Stimulated activated CD4-positive, alpha-beta T cell treated with anti-CD3 and anti-CD28 coated beads, Interleukin-4, amount 100 ng/mL, for 48 hours (primary cell): ENCODE data around the gene USP35.
"Not testable (repeated sequence)": the region's sequence is repeated elsewhere in the genome, so short reads cannot be mapped to it uniquely, and the experiment has no call there.

Experiments used
- DNase-seq, 2 donors: peaks; one replicate each; pipeline ENCODE4 v3.0.0-alpha.2; 2020; ENCODE audit warnings: low read depth in 2 of 2

The USP35 gene

DNA sequence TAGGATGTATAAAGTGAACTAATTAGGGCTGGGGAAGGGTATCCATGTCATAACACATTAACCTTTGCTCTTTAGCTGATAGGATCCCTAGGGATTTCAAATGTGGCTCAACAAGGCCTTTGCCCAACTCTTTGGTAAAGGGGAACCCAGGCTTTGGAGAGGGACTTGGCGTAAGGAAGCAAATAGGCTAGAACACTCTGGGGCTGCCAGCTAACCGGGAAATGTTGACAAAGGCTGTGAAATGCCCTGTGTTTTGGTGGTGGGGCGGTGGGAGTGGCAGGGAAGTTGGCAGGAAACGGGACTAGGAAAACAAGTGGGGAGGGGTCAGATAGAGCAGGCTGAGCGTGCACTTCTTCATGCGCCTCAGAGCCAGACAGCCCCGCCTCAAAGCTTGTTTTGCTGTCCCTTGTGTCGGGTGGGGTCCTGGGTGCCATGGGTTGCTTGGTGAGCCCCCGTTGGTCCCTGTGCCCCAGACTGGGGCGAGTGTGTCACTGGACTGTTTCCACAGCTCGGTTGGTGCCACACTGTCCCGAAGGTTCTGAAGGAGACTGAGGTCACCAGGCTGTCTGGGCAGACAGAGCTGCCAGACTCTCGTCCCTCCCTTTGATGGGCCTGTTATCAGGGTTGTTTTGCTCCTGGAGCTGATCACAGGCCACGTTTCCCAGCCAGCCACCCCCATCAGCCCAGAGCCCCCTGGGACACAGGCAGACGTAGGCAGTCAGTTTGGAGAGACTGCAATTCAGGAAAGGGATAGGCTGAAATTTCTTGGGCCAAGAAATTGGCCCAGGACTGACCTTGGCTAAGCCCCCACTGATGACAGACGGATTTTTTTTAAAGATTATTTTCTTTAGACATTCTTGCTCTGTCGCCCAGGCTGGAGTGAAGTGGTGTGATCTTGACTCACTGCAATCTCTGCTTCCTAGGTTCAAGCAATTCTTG lies 19.9 kb upstream of the USP35 start:
- DNase-seq, result no peak

- DNase-seq, result no peak
These were observed 18.3 kb upstream of the USP35 start for GRCh38 chr11:78170413-78170812.

GRCh38 chr11:78170874-78171549 lies 17.7 kb upstream of the USP35 start:
- no peak for DNase-seq

DNA sequence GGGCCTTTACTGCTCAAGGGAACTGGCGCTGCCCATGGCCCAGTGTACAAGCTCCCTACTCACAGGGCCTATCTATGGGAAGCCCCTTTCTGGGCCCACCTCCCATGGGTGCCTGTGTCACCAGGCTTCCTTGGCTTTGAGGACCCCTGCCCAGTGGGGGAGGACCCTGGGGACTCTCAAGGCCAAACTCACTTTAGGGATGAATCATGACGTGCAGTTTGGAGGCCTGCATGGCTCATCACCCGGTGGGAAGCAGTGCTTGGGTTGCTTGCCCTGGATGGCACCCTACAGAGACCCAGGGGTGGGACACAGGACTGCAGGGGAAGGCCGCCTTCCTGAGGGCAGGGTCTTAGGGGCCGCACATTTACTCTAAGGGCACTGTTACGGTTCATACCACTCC lies 16.8 kb upstream of the USP35 start:
- no peak for DNase-seq

DNA sequence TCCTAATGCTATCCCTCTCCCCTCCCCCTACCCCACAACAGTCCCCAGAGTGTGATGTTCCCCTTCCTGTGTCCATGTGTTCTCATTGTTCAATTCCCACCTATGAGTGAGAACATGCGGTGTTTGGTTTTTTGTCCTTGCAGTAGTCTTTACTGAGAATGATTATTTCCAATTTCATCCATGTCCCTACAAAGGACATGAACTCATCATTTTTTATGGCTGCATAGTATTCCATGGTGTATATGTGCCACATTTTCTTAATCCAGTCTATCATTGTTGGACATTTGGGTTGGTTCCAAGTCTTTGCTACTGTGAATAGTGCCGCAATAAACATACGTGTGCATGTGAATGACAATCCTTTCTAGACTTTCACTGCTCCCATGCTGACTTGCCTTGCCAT lies 12.9 kb upstream of the USP35 start:
- not testable (repeated sequence) for DNase-seq

DNA sequence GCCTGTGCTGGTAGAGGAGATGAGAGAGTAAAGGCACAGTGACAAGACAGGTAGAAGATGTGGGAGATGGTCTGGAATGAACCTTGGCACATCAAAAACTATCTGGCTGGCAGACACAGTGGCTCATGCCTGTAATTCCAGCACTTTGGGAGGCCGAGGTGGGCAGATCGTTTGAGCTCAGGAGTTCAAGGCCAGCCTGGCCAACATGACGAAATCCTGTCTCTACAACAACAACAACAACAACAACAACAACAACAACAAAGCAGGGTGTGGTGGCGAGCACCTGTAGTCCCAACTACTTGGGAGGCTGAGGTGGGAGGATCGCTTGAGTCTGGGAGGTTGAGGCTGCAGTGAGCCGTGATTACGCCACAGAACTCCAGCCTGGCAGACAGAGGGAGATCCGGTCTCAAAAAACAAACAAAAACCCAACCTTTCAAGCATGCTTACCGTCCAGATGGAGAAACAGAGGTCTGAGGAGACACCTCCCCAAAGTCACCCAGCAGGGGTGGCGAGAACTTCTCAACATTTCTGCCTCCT lies 12.0 kb upstream of the USP35 start:
- no peak for DNase-seq

- DNase-seq, result no peak
These were observed 11.5 kb upstream of the USP35 start for GRCh38 chr11:78177216-78177615.

GRCh38 chr11:78179459-78180071 lies 9.2 kb upstream of the USP35 start:
- no peak for DNase-seq

- no peak for DNase-seq
These were observed 8.0 kb upstream of the USP35 start for GRCh38 chr11:78180751-78181150.

DNA sequence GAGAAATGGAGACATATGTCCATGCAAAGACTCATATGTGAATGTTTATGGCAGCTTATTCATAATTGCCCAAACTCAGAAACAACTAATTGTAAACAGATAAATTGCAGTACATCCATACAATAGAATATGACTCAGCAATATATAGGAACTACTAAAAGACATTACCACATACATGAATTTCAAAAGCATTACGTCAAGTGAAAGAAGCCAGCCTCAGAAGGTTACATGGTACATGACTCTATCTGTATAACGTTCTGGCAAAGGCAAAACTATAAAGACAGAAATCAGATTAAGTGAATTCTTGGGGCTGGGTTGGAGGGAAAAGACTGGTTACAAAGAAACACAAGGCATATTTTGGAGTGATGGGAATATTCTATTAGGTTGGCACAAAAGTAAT lies 7.5 kb upstream of the USP35 start:
- DNase-seq, result no peak

GRCh38 chr11:78187366-78188285 lies 1.1 kb upstream of the USP35 start:
- DNase-seq, result peak; percentile 59 to 68

DNA sequence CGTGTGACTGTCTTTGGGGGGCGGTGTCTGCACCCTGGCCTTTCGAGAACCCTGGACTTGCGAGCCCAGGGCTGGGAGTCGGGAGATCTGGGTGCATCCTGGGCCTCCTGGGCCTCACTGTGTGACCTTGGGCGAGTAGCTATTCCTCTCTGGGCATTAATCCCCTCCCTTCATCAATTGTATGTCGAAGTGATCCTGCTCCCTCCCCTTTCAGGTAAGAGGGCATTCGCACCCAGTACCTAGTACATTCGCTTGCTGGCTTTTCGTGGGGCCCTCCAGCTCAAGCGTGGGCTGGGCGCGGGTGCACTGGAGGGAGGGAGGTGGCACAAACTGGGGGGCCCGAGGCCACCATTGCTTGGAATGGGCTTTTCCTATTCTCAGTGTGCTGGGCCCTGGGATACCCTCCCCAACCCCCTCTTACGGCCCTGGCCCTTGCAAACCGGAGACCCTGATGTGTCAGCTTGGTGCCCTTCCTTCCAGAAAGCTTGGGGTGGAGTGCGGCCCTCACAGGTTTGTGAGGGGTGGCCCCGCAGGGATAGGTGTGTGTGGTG lies 530 bp downstream of the USP35 start:
- no peak for DNase-seq

- no peak for DNase-seq
These were observed 1.1 kb downstream of the USP35 start for GRCh38 chr11:78189851-78190250.

DNA sequence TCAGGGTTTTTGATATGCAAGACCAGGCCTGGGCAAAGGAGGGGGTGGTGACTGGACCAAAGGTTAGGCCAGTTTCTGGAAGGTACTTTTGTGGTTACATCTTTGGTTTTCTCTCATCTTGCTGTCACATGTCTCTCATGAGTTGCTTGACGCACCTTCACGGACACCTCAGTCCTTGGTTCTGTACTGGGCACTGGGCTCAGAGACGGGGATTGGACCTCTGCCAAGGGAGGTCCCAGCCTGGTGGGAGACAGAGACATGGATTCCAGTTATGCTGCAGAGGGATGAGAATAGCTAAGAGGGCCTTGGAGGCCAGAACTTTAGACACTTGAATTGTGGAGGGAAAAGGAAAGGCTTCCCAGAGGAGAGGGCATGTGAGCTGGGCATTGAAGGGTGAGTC lies 1.7 kb downstream of the USP35 start:
- DNase-seq, result no peak

GRCh38 chr11:78190871-78191538 lies 2.3 kb downstream of the USP35 start:
- no peak for DNase-seq

DNA sequence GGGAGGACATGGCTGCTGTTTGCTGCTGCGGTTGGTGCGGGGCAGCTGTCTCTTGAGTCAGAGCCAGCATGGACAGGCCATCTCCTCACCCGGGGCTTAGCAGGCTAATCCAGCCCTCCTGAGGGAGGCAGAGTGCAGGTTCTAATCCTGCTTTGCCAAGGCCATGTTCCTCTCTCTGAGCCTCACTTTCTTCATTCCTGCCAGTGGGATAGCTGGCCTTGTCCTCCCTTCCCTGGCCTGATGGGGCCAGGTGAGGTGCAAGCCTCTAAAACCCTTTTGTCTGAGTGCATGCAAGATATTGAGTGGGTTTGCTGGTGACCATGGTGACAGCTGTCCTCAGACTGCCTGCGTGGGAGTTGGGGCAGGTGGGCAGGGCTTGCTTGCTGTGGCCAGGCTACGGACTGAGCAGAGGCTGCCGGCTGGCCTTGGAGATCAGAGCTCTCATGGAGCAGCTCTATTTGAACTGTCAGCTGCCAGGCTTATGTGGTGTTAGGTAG lies 3.6 kb downstream of the USP35 start:
- DNase-seq, result no peak

DNA sequence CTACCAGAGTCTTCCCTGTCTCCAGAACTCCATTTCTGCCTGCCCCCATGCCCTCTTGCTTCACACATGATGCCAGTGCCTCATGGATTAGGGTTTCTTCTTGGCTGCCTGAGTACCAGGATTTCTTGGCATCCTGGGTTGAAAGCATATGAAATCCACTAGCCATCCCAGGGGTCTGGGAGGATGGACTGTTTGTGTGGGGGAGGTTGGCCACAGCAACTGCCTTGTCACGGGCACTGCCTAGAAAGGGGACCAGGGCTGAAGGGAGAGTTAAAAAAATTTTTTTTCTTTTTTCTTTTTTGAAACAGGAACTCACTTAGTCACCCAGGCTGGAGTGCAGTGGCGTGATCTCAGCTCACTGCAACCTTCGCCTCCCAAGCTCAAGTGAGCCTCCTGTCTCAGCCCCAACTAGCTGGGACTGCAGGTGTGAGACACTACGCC lies 4.2 kb downstream of the USP35 start:
- no peak for DNase-seq

DNA sequence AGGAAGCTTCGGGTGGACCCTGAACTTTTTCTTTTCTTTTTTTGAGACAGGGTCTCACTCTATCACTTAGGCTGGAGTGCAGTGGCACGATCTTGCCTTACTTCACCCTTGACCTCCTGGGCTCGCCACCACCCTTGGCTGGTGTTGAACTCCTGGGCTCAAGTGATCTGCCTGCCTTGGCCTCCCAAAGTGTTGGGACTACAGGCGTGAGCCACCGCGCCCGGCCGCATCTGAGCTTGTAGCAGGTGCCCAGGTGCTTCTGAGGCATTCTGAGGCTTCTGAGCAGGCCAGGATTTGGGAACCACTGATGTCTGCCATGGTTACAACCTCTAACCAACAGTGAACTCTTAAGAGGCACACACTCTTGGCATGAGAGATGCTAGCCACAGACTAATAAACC lies 5.1 kb downstream of the USP35 start:
- DNase-seq, result no peak

GRCh38 chr11:78194490-78194889 lies 5.8 kb downstream of the USP35 start:
- DNase-seq, result no peak

- DNase-seq, result no peak
These were observed 7.3 kb downstream of the USP35 start for GRCh38 chr11:78195917-78196560.
